Hematopoietic multipotent progenitor cell treated with erythropoietin and hydrocortisone succinate and interleukin-3 and kit ligand, for 8 days (in vitro differentiated cells): ENCODE results near the gene HMGN1.
A peak's percentile ranks its signal among the peaks of the same experiment; 100 is the strongest.
"Not testable (repeated sequence)": the region's sequence is repeated elsewhere in the genome, so short reads cannot be mapped to it uniquely, and the experiment has no call there.

ENCODE experiments used
- DNase-seq: peaks from one replicate; pipeline ENCODE4 v3.0.0-alpha.2; 2015

Gene HMGN1

GRCh38 chr21:39348355-39349210, at the start of gene HMGN1:
TSS of gene HMGN1 (minus strand) at chr21:39349088. CDS start at chr21:39348917, 171 bp downstream.
- DNase-seq, result peak; percentile 90

GRCh38 chr21:39397646-39398385, 48.9 kb upstream of the HMGN1 start:
- DNase-seq, result no peak

GRCh38 chr21:39392981-39393380, 44.1 kb upstream of the HMGN1 start:
- no peak for DNase-seq

GRCh38 chr21:39390212-39390765, 41.4 kb upstream of the HMGN1 start:
- DNase-seq, result no peak

- no peak for DNase-seq
Measured at GRCh38 chr21:39388811-39389155, 39.9 kb upstream of the HMGN1 start.

GRCh38 chr21:39388038-39388810, 39.3 kb upstream of the HMGN1 start:
- peak; percentile 88 for DNase-seq

- peak; percentile 92 for DNase-seq
Measured at GRCh38 chr21:39387461-39388037, 38.7 kb upstream of the HMGN1 start.

GRCh38 chr21:39386899-39387298, 38.0 kb upstream of the HMGN1 start:
- no peak for DNase-seq

GRCh38 chr21:39386194-39386593, 37.3 kb upstream of the HMGN1 start:
- DNase-seq, result peak; percentile 18

GRCh38 chr21:39385299-39386145, 36.6 kb upstream of the HMGN1 start:
- peak; percentile 89 for DNase-seq

- DNase-seq, result no peak
Measured at GRCh38 chr21:39384674-39385298, 35.9 kb upstream of the HMGN1 start.

GRCh38 chr21:39382096-39382495, 33.2 kb upstream of the HMGN1 start:
- not testable (repeated sequence) for DNase-seq

GRCh38 chr21:39381009-39381408, 32.1 kb upstream of the HMGN1 start:
- no peak for DNase-seq

GRCh38 chr21:39379986-39380891, 31.4 kb upstream of the HMGN1 start:
- DNase-seq, result peak; percentile 93

GRCh38 chr21:39377444-39378050, 28.7 kb upstream of the HMGN1 start:
- DNase-seq, result no peak

- no peak for DNase-seq
Measured at GRCh38 chr21:39375446-39375845, 26.6 kb upstream of the HMGN1 start.

GRCh38 chr21:39374046-39374445, 25.2 kb upstream of the HMGN1 start:
- DNase-seq, result no peak

GRCh38 chr21:39373634-39374033, 24.7 kb upstream of the HMGN1 start:
- peak; percentile 39 for DNase-seq

- not testable (repeated sequence) for DNase-seq
Measured at GRCh38 chr21:39369896-39370288, 21.0 kb upstream of the HMGN1 start.

- no peak for DNase-seq
Measured at GRCh38 chr21:39367783-39368182, 18.9 kb upstream of the HMGN1 start.
